ENCODE measurements around the gene MVK.

MVK gene

DNA sequence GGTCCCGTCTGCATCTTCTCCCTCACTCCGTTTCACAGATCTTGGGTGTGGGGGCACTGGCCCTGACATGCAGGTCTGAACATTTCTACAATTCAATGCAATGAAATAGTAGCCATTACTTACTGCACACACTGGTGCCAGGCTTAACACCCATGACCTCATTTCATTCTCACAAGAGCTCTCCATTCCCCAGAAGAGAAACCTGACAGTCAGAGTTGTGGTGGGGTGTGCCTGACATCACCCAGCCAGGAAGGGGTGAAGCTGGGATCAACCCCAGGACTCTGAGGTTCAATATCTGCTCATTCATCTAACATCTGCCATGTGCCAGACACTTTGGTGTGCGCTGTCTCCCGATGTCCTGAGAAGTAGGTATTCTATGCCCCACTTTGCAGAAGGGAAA, 34.7 kb downstream of the MVK start:
- H3K4me3 ChIP-seq (ENCODE audit: low read length) = no peak overlapping the region
- no peak for TF ChIP-seq ZNF274 (IDR thresholded peaks at IDR 0.05; ENCODE audit: low read depth, low read length)

- TF ChIP-seq ZNF274 (IDR thresholded peaks at IDR 0.05; ENCODE audit: low read depth, low read length) = no peak
- no peak overlapping the region for H3K4me3 ChIP-seq (ENCODE audit: low read length)
Observed at GRCh38 chr12:109608793-109609192, 35.2 kb downstream of the MVK start.

GRCh38 chr12:109609342-109609741, 35.7 kb downstream of the MVK start:
- no peak for TF ChIP-seq ZNF274 (IDR thresholded peaks at IDR 0.05; ENCODE audit: low read depth, low read length)
- H3K4me3 ChIP-seq (ENCODE audit: low read length) = no peak overlapping the region

DNA sequence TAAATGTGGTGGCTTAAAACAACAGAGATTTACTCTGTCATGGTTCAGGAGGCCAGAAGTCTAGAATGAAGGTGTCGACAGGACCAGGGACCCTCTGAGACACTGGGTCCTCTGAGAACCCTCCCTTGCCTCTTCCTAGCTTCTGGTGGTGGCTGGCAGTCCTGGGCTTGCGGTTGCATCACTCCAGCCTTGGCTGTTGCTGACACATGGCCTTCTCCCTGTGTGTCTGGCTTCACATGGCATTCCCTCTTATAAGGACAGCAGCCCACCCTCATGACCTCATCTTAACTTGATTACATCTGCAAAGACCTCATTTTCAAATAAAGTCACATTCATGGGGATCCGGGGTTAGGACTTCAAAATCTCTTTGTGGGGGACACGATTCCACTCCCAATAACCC, 36.9 kb downstream of the MVK start:
- no peak overlapping the region for H3K4me3 ChIP-seq (ENCODE audit: low read length)
- TF ChIP-seq ZNF274 (IDR thresholded peaks at IDR 0.05; ENCODE audit: low read depth, low read length) = no peak

- no peak overlapping the region for H3K4me3 ChIP-seq (ENCODE audit: low read length)
- TF ChIP-seq ZNF274 (IDR thresholded peaks at IDR 0.05; ENCODE audit: low read depth, low read length) = no peak
Observed at GRCh38 chr12:109611223-109611622, 37.6 kb downstream of the MVK start.

DNA sequence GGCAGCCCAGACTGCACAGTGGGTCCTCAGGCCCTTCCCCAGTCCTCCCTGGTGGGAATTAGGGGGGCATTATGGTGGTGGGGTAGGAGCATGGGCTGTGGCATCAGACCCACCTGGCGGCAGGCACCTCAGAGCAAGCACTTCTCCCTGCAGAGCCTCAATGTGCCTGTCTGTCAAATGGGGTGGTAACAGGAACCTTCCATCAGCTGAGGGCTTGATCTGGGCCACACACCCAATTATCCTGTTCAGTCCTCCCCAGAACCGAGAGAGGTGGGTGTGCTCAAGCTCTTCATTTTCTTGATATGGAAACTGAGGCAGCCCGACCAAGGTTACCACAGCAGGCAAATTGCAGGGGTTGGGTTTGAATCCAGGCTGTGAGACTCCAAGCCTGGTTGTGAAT, 38.4 kb downstream of the MVK start:
- no peak overlapping the region for H3K4me3 ChIP-seq (ENCODE audit: low read length)
- no peak for TF ChIP-seq ZNF274 (IDR thresholded peaks at IDR 0.05; ENCODE audit: low read depth, low read length)

DNA sequence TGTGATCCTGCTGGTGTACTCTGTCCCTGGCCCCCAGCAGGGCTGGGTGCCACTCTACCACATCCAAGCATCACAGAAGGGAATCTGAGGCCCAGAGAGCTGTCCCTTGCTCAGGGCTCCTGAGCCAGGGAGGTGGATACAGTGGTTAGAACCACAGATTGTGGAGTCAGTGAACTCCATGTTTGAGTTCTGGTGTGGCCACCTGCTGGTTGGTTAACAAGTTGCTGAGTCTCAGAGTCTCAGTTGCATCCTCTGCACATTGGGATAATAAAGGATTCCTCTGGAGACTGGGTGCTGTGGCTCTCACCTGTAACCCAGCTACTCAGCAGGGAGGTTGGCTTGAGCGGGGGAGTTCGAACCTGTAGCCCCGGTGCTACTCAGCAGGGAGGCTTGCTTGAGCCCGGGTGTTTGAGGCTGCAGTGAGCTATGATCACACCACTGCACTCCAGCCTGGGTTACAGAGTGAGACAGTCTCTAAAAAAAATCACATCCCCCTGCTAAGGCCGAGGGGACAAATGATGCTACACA, 39.4 kb downstream of the MVK start:
- no peak overlapping the region for H3K4me3 ChIP-seq (ENCODE audit: low read length)
- no peak for TF ChIP-seq ZNF274 (IDR thresholded peaks at IDR 0.05; ENCODE audit: low read depth, low read length)

- TF ChIP-seq ZNF274 (IDR thresholded peaks at IDR 0.05; ENCODE audit: low read depth, low read length) = no peak
- H3K4me3 ChIP-seq (ENCODE audit: low read length) = no peak overlapping the region
Observed at GRCh38 chr12:109613649-109614455, 40.3 kb downstream of the MVK start.

DNA sequence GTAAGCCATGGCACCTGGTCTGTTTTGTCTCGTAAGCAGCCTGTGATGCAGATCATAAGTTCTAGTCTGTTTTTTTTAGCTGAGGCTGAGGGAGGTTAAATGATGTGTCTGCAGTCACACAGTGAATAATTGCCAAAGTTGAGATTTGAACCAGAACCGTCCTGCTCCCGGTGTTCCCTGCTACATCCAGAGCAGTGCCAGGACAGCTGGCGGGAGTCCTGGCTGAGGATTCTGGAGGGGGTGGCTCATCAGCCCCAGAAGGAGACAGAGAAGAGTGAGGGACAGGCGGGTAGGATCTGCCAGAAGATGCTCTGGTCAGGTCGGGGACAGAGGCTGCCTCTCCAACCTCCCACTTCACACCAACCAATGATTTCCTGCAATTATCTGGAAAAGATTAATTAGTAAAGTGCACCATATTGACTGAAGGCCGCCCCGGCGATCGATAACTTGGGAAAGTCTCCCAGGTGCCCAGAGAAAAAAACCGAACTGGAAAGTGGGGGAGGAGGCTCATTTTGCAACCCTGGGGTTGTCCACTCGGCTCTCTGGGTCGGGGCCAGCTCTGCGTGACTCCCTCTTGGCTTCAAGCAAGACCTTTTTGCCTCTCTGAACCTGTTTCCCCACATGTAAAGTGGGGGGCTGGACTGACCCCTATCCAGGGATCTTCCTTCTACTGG, 42.1 kb downstream of the MVK start:
- no peak for TF ChIP-seq ZNF274 (IDR thresholded peaks at IDR 0.05; ENCODE audit: low read depth, low read length)
- no peak overlapping the region for H3K4me3 ChIP-seq (ENCODE audit: low read length)

DNA sequence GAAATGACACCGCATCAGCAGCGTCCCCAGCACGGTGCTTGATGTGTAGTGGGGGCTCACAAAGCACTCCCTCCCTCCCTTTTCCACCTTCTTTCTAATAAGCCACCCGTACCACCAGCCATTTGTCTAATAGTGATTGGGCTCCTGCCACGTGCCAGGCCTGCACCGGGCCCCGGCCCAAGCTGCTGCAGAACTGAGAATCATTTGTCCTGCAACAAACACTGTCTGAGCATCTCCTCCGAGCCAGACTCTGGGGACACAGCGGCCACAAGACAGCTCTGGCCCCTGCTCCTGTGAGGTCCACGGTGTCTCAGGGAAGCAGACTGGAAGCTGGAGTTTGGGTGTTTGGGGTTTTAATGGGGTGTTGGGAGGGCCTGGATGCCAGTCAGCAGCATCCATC, 43.9 kb downstream of the MVK start:
- H3K4me3 ChIP-seq (ENCODE audit: low read length) = no peak overlapping the region
- TF ChIP-seq ZNF274 (IDR thresholded peaks at IDR 0.05; ENCODE audit: low read depth, low read length) = no peak

GRCh38 chr12:109618082-109618481, 44.5 kb downstream of the MVK start:
- H3K4me3 ChIP-seq (ENCODE audit: low read length) = no peak overlapping the region
- TF ChIP-seq ZNF274 (IDR thresholded peaks at IDR 0.05; ENCODE audit: low read depth, low read length) = no peak

GRCh38 chr12:109619002-109619604, 45.5 kb downstream of the MVK start:
- TF ChIP-seq ZNF274 (IDR thresholded peaks at IDR 0.05; ENCODE audit: low read depth, low read length) = no peak

DNA sequence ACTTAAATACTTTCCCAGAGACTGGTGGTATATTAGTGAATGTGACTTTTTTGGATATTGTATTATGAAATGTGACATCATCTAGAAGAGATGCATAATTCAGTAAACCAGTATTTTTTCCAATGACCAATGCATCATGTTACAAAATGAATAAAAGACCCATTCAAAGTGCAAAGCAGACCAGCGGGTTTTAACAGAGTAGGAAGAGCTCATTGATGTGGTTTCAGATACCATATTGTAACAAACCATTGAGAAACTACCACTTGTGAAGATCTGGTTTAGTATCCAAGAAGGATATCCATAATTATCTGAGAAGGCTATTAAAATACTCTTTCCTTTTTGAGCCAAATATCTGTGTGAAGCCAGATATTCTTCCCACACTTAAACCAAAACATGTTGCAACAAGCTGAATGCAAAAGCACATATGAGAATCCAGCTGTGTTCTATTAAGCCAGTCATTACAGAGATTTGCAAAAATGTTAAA, 47.7 kb downstream of the MVK start:
- H3K4me3 ChIP-seq (ENCODE audit: low read length) = no peak overlapping the region
- TF ChIP-seq ZNF274 (IDR thresholded peaks at IDR 0.05; ENCODE audit: low read depth, low read length) = no peak

More at GRCh38 chr12:109619002-109619604, 45.5 kb downstream of the MVK start:
- no peak overlapping the region for H3K4me3 ChIP-seq (ENCODE audit: low read length)

- H3K4me3 ChIP-seq (ENCODE audit: low read length) = no peak overlapping the region
- TF ChIP-seq ZNF274 (IDR thresholded peaks at IDR 0.05; ENCODE audit: low read depth, low read length) = no peak
Observed at GRCh38 chr12:109621901-109622364, 48.3 kb downstream of the MVK start.

All from GM08714 (cell line).